ENCODE results near the gene IPMK.
"Not testable (repeated sequence)": the region's sequence is repeated elsewhere in the genome, so short reads cannot be mapped to it uniquely, and the experiment has no call there.

IPMK gene

GRCh38 chr10:58157076-58157766 is 110.5 kb downstream of the IPMK start:
- DNase-seq (ENCODE audit: low read depth in 2 of 2, low spot score in 1 of 2) = no peak

- DNase-seq (ENCODE audit: low read depth in 2 of 2, low spot score in 1 of 2) = not testable (repeated sequence)
These were observed 111.8 kb downstream of the IPMK start for GRCh38 chr10:58155941-58156340.

GRCh38 chr10:58153751-58154150 is 113.9 kb downstream of the IPMK start:
- no peak for DNase-seq (ENCODE audit: low read depth in 2 of 2, low spot score in 1 of 2)

- DNase-seq (ENCODE audit: low read depth in 2 of 2, low spot score in 1 of 2) = peak in 1 of 2 donors; percentile 6
These were observed 114.9 kb downstream of the IPMK start for GRCh38 chr10:58152673-58153263.

- DNase-seq (ENCODE audit: low read depth in 2 of 2, low spot score in 1 of 2) = no peak
These were observed 117.4 kb downstream of the IPMK start for GRCh38 chr10:58150290-58150689.

- no peak for DNase-seq (ENCODE audit: low read depth in 2 of 2, low spot score in 1 of 2)
These were observed 123.8 kb downstream of the IPMK start for GRCh38 chr10:58143944-58144343.
